AML-193 (cell line): ENCODE results near the gene FOXP4.

ENCODE experiments used
- DNase-seq, 2 experiments: peaks; one replicate each; lab custom pipeline; 2025; lab: John Stamatoyannopoulos, UW

FOXP4 gene

GRCh38 chr6:41522780-41523548, 23.2 kb upstream of the FOXP4 start:
- DNase-seq, result no peak

GRCh38 chr6:41523915-41524633, 22.1 kb upstream of the FOXP4 start:
- no peak for DNase-seq

- no peak for DNase-seq
These were observed 21.6 kb upstream of the FOXP4 start for GRCh38 chr6:41524634-41525011.

GRCh38 chr6:41527721-41528408, 18.3 kb upstream of the FOXP4 start:
- DNase-seq, result no peak

DNA sequence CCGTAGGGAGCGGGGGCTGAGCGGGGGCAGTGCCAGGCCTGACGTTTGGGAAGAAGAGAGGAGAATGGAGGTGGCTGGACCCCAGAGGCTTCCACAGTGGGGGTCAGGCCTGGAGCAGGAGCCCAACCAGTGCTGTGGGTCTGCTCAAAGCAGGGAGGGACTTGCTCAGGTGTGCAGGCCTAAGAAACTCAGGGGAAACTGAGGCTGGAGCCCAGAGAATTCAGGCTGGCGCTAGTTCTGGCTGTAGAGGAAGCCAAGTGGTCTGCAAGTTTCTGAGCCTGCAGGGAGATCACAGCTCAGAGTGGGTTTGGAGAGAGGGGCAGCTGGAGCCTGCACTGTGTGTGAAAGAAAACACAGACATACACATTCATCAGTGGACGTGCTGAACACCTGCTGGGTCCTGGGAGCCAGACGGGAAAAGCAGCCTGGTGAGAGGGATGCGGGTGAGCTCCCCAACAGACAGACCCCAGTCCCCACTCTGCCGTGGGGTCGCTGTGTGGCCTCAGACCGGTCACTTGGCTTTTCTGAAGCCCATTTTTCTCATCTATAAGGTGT, 17.7 kb upstream of the FOXP4 start:
- DNase-seq, result no peak

GRCh38 chr6:41529049-41529448, 17.1 kb upstream of the FOXP4 start:
- DNase-seq, result no peak

DNA sequence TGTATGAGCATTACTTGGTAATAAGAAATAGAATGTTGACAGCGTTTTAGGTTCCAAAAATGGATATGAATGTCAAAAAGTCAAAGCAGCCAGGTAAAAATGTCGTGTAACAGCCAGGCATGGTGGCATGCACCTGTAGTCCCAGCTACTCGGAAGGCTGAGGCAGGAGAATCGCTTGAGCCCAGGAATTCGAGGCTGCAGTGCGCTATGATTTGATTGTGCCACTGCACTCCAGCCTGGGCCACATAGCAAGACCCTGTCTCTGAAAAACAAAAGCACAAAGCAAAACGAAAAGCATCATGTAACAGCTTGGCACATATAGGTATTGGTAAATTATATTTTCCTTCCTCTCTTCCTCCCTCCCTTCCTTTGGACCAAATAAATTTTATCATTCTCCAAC, 16.2 kb upstream of the FOXP4 start:
- no peak for DNase-seq

GRCh38 chr6:41530476-41530875, 15.7 kb upstream of the FOXP4 start:
- no peak for DNase-seq

GRCh38 chr6:41531016-41531415, 15.2 kb upstream of the FOXP4 start:
- DNase-seq, result no peak

DNA sequence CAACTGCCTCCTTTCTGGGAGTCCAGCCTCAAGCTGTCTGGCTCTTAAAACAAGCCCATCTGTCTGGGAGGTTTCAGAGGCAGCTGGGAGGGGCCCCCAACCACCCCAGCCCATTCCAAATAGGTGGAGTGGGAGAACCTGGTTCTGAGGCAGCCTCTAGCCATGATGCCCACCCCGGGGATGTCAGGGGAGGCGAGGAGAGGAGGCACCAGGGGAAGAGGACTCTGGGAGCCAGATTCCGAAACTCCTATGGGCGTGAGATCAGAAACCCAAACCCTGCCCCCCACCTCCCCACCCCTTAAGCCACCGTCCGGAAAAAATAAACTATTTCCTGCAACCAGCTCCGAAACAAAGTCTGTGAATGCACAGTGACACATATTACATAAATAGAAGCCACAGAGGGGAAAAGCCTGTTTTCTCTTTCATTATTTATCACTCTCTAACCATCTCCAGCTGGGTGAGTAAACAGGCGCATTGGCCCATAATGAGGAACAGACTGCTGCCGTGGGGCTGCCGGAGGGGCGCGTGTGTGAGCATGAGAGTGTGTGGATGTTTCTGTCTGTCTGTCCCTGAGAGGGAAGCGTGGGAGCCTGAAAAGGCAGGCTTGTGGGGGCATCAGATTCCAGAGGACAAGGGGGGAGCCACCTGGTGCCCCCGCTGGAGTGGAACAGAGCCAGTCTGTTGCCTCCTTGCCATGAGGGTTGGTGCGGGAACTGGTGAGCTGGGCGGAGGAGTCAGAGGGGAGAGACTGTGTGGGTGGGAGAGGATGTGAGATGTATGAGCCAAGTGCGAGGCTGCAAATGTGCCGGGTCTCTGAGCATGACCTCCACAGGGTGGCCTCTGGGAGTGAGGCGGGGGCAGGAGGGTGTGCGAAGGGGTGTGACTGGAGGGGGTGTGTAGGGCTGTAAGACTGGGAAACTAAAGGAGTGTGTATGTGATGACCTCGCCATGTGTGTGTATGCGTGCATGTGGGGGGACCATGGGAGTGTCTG, 14.3 kb upstream of the FOXP4 start:
- DNase-seq, result no peak

GRCh38 chr6:41535766-41536165, 10.4 kb upstream of the FOXP4 start:
- no peak for DNase-seq

- peak; percentile 51 to 56 for DNase-seq
These were observed 9.1 kb upstream of the FOXP4 start for GRCh38 chr6:41536795-41537758.

GRCh38 chr6:41538556-41539182, 7.5 kb upstream of the FOXP4 start:
- peak; percentile 96 to 98 for DNase-seq

GRCh38 chr6:41539204-41539603, 7.0 kb upstream of the FOXP4 start:
- DNase-seq, result no peak

- DNase-seq, result no peak
These were observed 4.8 kb upstream of the FOXP4 start for GRCh38 chr6:41541364-41541763.

DNA sequence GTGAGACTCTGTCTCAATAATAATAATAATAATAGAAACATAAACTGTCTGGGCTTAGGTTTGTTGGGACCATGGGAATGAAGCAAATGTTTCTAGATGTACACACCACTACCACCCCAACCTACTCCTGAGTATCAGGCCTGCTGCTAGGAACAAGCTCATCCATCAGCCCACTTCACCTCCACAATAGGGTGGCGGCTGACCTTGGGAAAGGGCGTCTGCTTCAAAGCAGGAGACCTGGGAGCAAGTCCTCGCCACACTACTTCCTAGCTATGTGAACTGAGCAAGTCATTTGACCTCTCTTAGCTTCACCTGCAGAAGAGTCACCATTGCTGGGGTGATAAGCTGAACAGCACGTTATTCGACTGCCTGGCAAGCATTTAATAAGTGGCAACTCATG, 3.1 kb upstream of the FOXP4 start:
- DNase-seq, result no peak

DNA sequence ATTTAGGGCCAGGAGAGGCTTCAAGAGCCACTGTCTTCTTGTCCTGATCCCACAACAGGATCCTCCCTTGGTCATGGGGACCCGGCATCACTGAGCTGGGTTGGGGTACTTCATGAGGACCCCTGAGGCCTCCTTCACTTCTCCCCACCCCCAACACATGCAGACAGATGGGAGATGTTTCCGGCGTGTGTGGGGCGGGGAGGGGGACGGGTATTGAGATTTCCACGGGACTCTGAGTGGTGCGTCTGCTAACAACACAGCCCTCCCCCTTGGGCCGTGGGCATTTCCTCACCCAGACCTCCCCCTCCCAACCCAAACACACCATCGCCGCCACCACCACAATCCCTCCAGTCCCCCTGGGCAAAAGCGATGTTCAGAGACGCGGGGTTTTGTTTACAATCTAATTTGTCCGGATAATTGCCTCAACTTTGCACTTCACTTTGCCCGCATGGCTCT, 906 bp upstream of the FOXP4 start:
- peak in 1 of 2 experiments; percentile 18 for DNase-seq

GRCh38 chr6:41546475-41546865, 289 bp downstream of the FOXP4 start:
- peak in 1 of 2 experiments; percentile 47 for DNase-seq
